MM.1S (cell line): Measurements from ENCODE around the gene NCR3LG1.

Source experiments
- CTCF ChIP-seq: fragments of 300-600 bp; sonication (generic); IDR thresholded peaks from 2 replicates; pipeline ENCODE4 v1.5.1; 2016; ENCODE audit warnings: antibody characterized with exemption, low read length, mixed read lengths
- EZH2 ChIP-seq: fragments of 300-600 bp; sonication (generic); optimal IDR thresholded peaks from 2 replicates; pipeline ENCODE3; 2017; ENCODE audit warnings: low read depth, mild to moderate bottlenecking, antibody characterized with exemption, low read length, mixed read lengths
- EZH2phosphoT487 ChIP-seq: fragments of 300-600 bp; sonication (generic); IDR thresholded peaks from 2 replicates; pipeline ENCODE4 v1.6.1; 2018; ENCODE audit warnings: antibody characterized with exemption, low read length

GRCh38 chr11:17382046-17382728 lies 30.6 kb downstream of the NCR3LG1 start:
- TF ChIP-seq CTCF: no peak
- no peak for TF ChIP-seq EZH2phosphoT487
- TF ChIP-seq EZH2: no peak
